GM12878 (cell line): Measurements from ENCODE around the gene TNIP1.

Source experiments
- BACH1 ChIP-seq: fragments of 450-650 bp; IDR thresholded peaks from 2 replicates; pipeline ENCODE4 v1.6.1; 2017; ENCODE audit warnings: mild to moderate bottlenecking, borderline replicate concordance
- MYC ChIP-seq: IDR thresholded peaks from 2 replicates; pipeline ENCODE4 v1.6.1; 2011; ENCODE audit warnings: mild to moderate bottlenecking, low read length, moderate library complexity, inconsistent platforms; ENCODE audit not compliant: insufficient read depth, insufficient replicate concordance, insufficient read length, severe bottlenecking
- NRF1 ChIP-seq: conservative IDR thresholded peaks from 2 replicates; pipeline ENCODE4 v1.6.1; 2011; ENCODE audit warnings: mild to moderate bottlenecking, low read depth, low read length, improper control_type of control experiment
- POLR2A ChIP-seq: IDR thresholded peaks from 2 replicates; pipeline ENCODE4 v1.6.1; 2011; ENCODE audit warnings: low read depth, mild to moderate bottlenecking, low read length
- POLR2AphosphoS5 ChIP-seq: IDR thresholded peaks from 2 replicates; pipeline ENCODE4 v1.6.1; 2011; ENCODE audit warnings: mild to moderate bottlenecking, low read length, inconsistent platforms
- YY1 ChIP-seq: IDR thresholded peaks from 2 replicates; pipeline ENCODE4 v1.6.1; 2011; ENCODE audit warnings: low read depth, mild to moderate bottlenecking, low read length
- TF ChIP-seq, protein P1 (sequence below), 3 experiments: IDR thresholded peaks in 2 of 3; conservative IDR thresholded peaks in 1 of 3; 2 replicates each; pipeline ENCODE4 v1.5.1; 2011; ENCODE audit warnings: low read depth in 3 of 3, low read length in 3 of 3, mild to moderate bottlenecking in 3 of 3, control low read depth in 2 of 3, moderate library complexity in 2 of 3, inconsistent platforms in 1 of 3, mixed read lengths in 1 of 3; ENCODE audit not compliant: control insufficient read depth in 2 of 3, insufficient read depth in 1 of 3; ENCODE audit errors: extremely low read depth in 1 of 3
- TF ChIP-seq, protein P2 (sequence below): IDR thresholded peaks from 2 replicates; pipeline ENCODE4 v1.6.1; 2012; ENCODE audit warnings: mild to moderate bottlenecking, low read depth, low read length

DNA sequence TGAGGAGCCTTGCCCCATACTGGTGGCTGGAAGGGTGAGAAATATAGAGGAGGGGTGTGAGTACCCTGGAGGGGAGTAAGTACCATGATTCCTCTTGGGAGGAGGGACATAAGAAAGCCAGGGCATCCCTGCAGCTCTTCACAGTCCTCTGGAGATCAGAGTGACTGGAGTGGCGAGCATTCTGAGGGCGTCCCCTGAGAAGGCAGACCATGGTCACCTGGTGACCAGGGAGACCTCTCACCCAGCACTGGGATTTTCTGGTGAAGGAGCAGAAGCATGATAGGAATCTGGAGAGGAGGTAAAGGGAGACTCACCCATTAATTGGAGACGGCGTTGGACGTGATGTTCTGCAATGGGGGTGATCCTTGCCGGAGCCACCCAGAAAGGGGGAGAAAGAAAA lies 88.1 kb downstream of the TNIP1 start:
- TF ChIP-seq, protein P1, sequence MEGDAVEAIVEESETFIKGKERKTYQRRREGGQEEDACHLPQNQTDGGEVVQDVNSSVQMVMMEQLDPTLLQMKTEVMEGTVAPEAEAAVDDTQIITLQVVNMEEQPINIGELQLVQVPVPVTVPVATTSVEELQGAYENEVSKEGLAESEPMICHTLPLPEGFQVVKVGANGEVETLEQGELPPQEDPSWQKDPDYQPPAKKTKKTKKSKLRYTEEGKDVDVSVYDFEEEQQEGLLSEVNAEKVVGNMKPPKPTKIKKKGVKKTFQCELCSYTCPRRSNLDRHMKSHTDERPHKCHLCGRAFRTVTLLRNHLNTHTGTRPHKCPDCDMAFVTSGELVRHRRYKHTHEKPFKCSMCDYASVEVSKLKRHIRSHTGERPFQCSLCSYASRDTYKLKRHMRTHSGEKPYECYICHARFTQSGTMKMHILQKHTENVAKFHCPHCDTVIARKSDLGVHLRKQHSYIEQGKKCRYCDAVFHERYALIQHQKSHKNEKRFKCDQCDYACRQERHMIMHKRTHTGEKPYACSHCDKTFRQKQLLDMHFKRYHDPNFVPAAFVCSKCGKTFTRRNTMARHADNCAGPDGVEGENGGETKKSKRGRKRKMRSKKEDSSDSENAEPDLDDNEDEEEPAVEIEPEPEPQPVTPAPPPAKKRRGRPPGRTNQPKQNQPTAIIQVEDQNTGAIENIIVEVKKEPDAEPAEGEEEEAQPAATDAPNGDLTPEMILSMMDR (IDR thresholded peaks at IDR 0.05 in 2 of 3, conservative IDR thresholded peaks at IDR 0.05 in 1 of 3; ENCODE audit: control insufficient read depth in 2 of 3, extremely low read depth in 1 of 3, insufficient read depth in 1 of 3, low read depth in 3 of 3, low read length in 3 of 3) = no peak
- TF ChIP-seq MYC (no peak), POLR2A (no peak), POLR2AphosphoS5 (no peak), BACH1 (no peak), NRF1 (no peak), YY1 (no peak)
- TF ChIP-seq, protein P2, sequence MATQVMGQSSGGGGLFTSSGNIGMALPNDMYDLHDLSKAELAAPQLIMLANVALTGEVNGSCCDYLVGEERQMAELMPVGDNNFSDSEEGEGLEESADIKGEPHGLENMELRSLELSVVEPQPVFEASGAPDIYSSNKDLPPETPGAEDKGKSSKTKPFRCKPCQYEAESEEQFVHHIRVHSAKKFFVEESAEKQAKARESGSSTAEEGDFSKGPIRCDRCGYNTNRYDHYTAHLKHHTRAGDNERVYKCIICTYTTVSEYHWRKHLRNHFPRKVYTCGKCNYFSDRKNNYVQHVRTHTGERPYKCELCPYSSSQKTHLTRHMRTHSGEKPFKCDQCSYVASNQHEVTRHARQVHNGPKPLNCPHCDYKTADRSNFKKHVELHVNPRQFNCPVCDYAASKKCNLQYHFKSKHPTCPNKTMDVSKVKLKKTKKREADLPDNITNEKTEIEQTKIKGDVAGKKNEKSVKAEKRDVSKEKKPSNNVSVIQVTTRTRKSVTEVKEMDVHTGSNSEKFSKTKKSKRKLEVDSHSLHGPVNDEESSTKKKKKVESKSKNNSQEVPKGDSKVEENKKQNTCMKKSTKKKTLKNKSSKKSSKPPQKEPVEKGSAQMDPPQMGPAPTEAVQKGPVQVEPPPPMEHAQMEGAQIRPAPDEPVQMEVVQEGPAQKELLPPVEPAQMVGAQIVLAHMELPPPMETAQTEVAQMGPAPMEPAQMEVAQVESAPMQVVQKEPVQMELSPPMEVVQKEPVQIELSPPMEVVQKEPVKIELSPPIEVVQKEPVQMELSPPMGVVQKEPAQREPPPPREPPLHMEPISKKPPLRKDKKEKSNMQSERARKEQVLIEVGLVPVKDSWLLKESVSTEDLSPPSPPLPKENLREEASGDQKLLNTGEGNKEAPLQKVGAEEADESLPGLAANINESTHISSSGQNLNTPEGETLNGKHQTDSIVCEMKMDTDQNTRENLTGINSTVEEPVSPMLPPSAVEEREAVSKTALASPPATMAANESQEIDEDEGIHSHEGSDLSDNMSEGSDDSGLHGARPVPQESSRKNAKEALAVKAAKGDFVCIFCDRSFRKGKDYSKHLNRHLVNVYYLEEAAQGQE = no peak
